ENCODE measurements around the gene MYO5A.

The MYO5A gene

GRCh38 chr15:52281085-52282035 is 247.3 kb downstream of the MYO5A start:
- DNase-seq = no peak

GRCh38 chr15:52280326-52281084 is 248.2 kb downstream of the MYO5A start:
- no peak for DNase-seq

GRCh38 chr15:52278636-52279367 is 249.9 kb downstream of the MYO5A start:
- DNase-seq = no peak

- no peak for DNase-seq
Observed at GRCh38 chr15:52278135-52278534, 250.5 kb downstream of the MYO5A start.

- DNase-seq = no peak
Observed at GRCh38 chr15:52277575-52277974, 251.1 kb downstream of the MYO5A start.

- DNase-seq = no peak
Observed at GRCh38 chr15:52276256-52276770, 252.4 kb downstream of the MYO5A start.

- no peak for DNase-seq
Observed at GRCh38 chr15:52263563-52264282, 265.0 kb downstream of the MYO5A start.

GRCh38 chr15:52262364-52262763 is 266.3 kb downstream of the MYO5A start:
- DNase-seq = no peak

GRCh38 chr15:52261498-52262242 is 267.0 kb downstream of the MYO5A start:
- peak; percentile 76 for DNase-seq

- DNase-seq = no peak
Observed at GRCh38 chr15:52261026-52261425, 267.7 kb downstream of the MYO5A start.

- no peak for DNase-seq
Observed at GRCh38 chr15:52259503-52259902, 269.2 kb downstream of the MYO5A start.

- no peak for DNase-seq
Observed at GRCh38 chr15:52258461-52258860, 270.2 kb downstream of the MYO5A start.

GRCh38 chr15:52257734-52258062 is 271.0 kb downstream of the MYO5A start:
- DNase-seq = no peak
